ENCODE measurements around the gene PREX1.

PREX1 gene

DNA sequence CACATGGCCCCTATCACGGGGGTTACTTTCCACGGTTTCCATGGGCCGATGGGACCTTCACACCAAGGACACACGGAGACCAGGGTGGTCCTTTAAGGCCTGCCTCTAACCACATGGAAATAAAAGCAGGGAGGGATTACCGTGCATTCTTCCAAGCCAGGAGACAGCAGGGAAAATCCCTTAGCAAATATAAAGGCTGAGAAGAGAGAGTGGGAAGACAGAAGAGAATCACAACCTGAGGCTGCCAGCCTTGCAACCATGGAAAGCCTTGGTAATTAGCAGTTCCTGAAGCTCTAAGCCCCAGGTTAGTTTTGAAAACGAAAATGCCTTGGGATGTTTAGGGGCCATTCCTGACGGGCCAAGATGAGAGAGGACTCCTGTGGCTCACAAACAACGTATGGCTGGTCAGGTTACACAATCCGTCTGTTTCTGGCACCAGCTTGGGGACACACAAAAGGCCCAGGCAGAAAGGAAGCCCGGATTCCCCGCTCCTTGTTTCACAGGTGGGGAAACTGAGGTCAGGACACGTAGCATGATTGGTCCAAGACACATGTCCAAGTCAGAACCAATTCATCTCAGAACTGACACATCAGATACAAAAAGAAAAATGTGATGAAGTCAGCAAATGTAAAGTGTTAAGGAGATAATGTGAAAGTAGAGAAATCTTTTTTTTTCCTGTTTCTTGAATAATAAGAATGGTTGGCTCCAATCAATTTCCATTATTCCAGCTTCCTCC, 2.8 kb downstream of the PREX1 start:
- Histone ChIP-seq H3K4me3 (IDR thresholded peaks at IDR 0.05; ENCODE audit: insufficient read depth, low read depth, low read length) (no peak overlapping the region), H3K4me2 (no peak overlapping the region), H3K27ac (no peak overlapping the region), H3K27me3 (ENCODE audit: insufficient read depth, low read depth) (peaks cover 26% of the 10 kb centered on the region), H3K4me1 (ENCODE audit: low read depth, poor library complexity, severe bottlenecking) (peaks cover 9% of the 10 kb centered on the region), H3K9ac (no peak overlapping the region), H3K79me2 (ENCODE audit: insufficient read depth, low read depth) (no peaks in the 10 kb centered on the region), H3K36me3 (ENCODE audit: insufficient read depth) (no peaks in the 10 kb centered on the region), H4K20me1 (ENCODE audit: insufficient read depth) (no peaks in the 10 kb centered on the region), H2AFZ (ENCODE audit: low read depth) (no peak overlapping the region)
- TF ChIP-seq, protein P1, sequence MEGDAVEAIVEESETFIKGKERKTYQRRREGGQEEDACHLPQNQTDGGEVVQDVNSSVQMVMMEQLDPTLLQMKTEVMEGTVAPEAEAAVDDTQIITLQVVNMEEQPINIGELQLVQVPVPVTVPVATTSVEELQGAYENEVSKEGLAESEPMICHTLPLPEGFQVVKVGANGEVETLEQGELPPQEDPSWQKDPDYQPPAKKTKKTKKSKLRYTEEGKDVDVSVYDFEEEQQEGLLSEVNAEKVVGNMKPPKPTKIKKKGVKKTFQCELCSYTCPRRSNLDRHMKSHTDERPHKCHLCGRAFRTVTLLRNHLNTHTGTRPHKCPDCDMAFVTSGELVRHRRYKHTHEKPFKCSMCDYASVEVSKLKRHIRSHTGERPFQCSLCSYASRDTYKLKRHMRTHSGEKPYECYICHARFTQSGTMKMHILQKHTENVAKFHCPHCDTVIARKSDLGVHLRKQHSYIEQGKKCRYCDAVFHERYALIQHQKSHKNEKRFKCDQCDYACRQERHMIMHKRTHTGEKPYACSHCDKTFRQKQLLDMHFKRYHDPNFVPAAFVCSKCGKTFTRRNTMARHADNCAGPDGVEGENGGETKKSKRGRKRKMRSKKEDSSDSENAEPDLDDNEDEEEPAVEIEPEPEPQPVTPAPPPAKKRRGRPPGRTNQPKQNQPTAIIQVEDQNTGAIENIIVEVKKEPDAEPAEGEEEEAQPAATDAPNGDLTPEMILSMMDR (conservative IDR thresholded peaks at IDR 0.05; ENCODE audit: low read depth, low read length): no peak

DNA sequence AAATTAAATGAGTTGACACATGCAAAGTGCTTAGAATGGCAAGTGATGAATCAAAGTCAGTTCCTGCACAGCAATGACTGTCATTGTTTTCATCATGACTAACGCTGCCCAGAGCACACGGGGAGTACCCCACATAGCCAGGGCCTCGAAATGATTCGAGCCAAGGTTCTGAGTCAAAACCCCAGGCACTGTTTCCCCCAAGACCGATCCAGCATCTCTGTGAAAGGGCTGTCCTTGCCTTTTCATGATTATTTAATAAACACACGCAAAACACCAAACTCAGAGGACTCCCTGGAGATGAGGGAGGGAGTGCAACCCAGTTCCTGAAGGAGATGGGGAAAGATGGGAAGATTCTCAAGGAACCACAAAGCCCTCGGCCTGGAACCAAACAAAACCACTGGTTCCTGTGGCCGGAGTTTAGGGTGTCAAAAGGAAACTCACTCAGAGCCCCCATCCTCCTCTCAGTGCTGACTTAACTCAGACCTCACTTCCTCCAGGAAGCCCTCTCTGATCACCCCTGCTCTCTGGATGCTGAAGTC, 3.8 kb downstream of the PREX1 start:
- TF ChIP-seq, protein P1 (conservative IDR thresholded peaks at IDR 0.05; ENCODE audit: low read depth, low read length): no peak
- H3K27ac ChIP-seq: no peak overlapping the region
- peaks cover 9% of the 10 kb centered on the region for H3K4me1 ChIP-seq (ENCODE audit: low read depth, poor library complexity, severe bottlenecking)
- no peak overlapping the region for H3K4me3 ChIP-seq (IDR thresholded peaks at IDR 0.05; ENCODE audit: insufficient read depth, low read depth, low read length)
- no peaks in the 10 kb centered on the region for H4K20me1 ChIP-seq (ENCODE audit: insufficient read depth)
- H3K79me2 ChIP-seq (ENCODE audit: insufficient read depth, low read depth): no peaks in the 10 kb centered on the region
- no peaks in the 10 kb centered on the region for H3K36me3 ChIP-seq (ENCODE audit: insufficient read depth)
- no peak overlapping the region for H3K4me2 ChIP-seq
- H3K27me3 ChIP-seq (ENCODE audit: insufficient read depth, low read depth): peaks cover 26% of the 10 kb centered on the region
- H3K9ac ChIP-seq: no peak overlapping the region
- H2AFZ ChIP-seq (ENCODE audit: low read depth): no peak overlapping the region

DNA sequence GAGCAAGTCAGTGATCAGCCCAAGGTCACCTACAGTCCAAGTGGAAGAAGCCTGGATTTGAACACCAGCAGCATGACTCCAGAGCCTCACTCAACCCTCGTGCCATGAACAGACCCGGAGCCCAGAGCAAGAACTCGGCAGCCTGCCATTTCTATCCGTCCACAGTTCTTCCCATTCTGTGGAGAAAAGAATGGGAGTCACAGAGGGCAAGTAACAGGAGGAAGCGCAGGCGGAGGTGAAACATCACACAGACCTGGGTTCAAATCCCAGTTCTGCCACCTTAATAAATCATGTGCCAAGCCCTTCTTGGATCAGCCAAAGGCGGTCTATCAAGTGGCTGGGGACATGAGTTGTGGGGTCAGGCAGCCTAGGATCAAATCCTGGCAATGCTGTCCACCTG, 4.3 kb downstream of the PREX1 start:
- Histone ChIP-seq H3K36me3 (ENCODE audit: insufficient read depth) (no peaks in the 10 kb centered on the region), H3K79me2 (ENCODE audit: insufficient read depth, low read depth) (no peaks in the 10 kb centered on the region), H3K4me2 (no peak overlapping the region), H3K9ac (no peak overlapping the region), H4K20me1 (ENCODE audit: insufficient read depth) (no peaks in the 10 kb centered on the region), H3K4me1 (ENCODE audit: low read depth, poor library complexity, severe bottlenecking) (peaks cover 9% of the 10 kb centered on the region), H2AFZ (ENCODE audit: low read depth) (no peak overlapping the region), H3K4me3 (IDR thresholded peaks at IDR 0.05; ENCODE audit: insufficient read depth, low read depth, low read length) (no peak overlapping the region), H3K27ac (no peak overlapping the region), H3K27me3 (ENCODE audit: insufficient read depth, low read depth) (peaks cover 26% of the 10 kb centered on the region)
- TF ChIP-seq, protein P1 (conservative IDR thresholded peaks at IDR 0.05; ENCODE audit: low read depth, low read length): no peak

DNA sequence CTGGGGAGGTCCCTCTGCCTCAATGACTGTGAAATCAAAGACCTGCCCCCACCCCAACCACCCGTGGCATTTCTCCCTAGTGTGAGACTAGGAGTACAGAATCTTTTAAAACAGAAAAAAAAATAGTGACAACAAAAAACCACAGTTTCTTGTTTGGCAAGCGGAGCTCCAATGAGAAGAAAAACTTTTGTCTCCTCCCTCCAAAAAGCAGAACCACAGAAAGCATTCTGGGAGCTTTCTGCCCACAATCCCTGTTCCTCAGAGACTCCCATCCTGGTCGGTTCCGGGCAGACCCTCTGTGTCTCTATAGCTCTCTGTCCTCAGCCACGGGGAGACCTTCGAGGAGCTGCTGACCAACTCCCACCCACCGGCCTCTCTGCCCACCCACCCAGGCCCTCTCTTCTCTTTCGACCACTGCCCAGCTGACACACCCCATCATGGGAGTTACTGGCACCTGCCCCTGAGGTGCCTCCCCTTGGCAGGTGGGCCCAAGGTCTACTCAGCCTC, 4.9 kb downstream of the PREX1 start:
- H3K9ac ChIP-seq: no peak overlapping the region
- H3K79me2 ChIP-seq (ENCODE audit: insufficient read depth, low read depth): no peaks in the 10 kb centered on the region
- H3K27ac ChIP-seq: no peak overlapping the region
- H3K36me3 ChIP-seq (ENCODE audit: insufficient read depth): no peaks in the 10 kb centered on the region
- H3K27me3 ChIP-seq (ENCODE audit: insufficient read depth, low read depth): peaks cover 26% of the 10 kb centered on the region
- peak overlapping the region; percentile 2; the same call in 1 of the 2 replicates for H3K4me2 ChIP-seq
- no peak overlapping the region for H2AFZ ChIP-seq (ENCODE audit: low read depth)
- H3K4me3 ChIP-seq (IDR thresholded peaks at IDR 0.05; ENCODE audit: insufficient read depth, low read depth, low read length): no peak overlapping the region
- no peaks in the 10 kb centered on the region for H4K20me1 ChIP-seq (ENCODE audit: insufficient read depth)
- H3K4me1 ChIP-seq (ENCODE audit: low read depth, poor library complexity, severe bottlenecking): peaks cover 9% of the 10 kb centered on the region
- TF ChIP-seq, protein P1 (conservative IDR thresholded peaks at IDR 0.05; ENCODE audit: low read depth, low read length): no peak
